Mucosa of descending colon (tissue), 3 donors: ENCODE measurements around the gene SPTBN4. TPM values are rescaled to one million over a fixed set of nuclear protein-coding genes. Genes with fewer than 3 reads are reported as not detected.
A peak's percentile ranks its signal among the peaks of the same experiment; 100 is the strongest.
"Not testable (repeated sequence)": the region's sequence is repeated elsewhere in the genome, so short reads cannot be mapped to it uniquely, and the experiment has no call there.

ENCODE experiments used
- ATAC-seq: fragments of 200-7000 bp; cut with Tn5 transposase; one replicate; pipeline ENCODE4 v1.9.1; 2020; ENCODE audit warnings: mild to moderate bottlenecking, moderate library complexity
- DNase-seq, 3 donors: peaks; one replicate each; pipeline ENCODE4 v3.0.0-alpha.2; 2020
- H3K36me3 ChIP-seq: fragments of 200-600 bp; one replicate; pipeline ENCODE4 v1.8.0; 2021; ENCODE audit warnings: low read depth, mild to moderate bottlenecking
- H3K4me1 ChIP-seq: fragments of 200-600 bp; one replicate; pipeline ENCODE4 v1.8.0; 2021; ENCODE audit warnings: low read depth, mild to moderate bottlenecking
- H3K4me3 ChIP-seq: fragments of 200-600 bp; one replicate; pipeline ENCODE4 v1.8.0; 2021; ENCODE audit warnings: mild to moderate bottlenecking
- H3K9me3 ChIP-seq: fragments of 200-600 bp; one replicate; pipeline ENCODE4 v1.8.0; 2021; ENCODE audit warnings: mild to moderate bottlenecking
- CTCF ChIP-seq: fragments of 200-600 bp; IDR thresholded peaks from one replicate; pipeline ENCODE4 v1.8.0; 2022; ENCODE audit warnings: antibody characterized with exemption, mild to moderate bottlenecking
- intact Hi-C, 2 donors: fragments of 100-400 bp; cut with DNase I in 1 of 2; cut with micrococcal nuclease in 1 of 2; formaldehyde crosslinking; loops; one replicate each; pipeline versions ENCODE4 v1.11.0 to v1.11.1; 2022; cut with DNase I, micrococcal nuclease
- total RNA-seq, 3 donors: library from RNA; stranded (reverse); fragmentation: NEBNext Ultra II Directional in 2 of 3; extraction: Animal tissue kit (Norgen Biotek cat#: 25700) in 2 of 3; gene quantifications; one replicate each; pipeline versions ENCODE4 v1.2.1 to v1.2.4, GENCODE V29; 2021 to 2023
- donor health status: DM: no; HTN: no; CAD: no; lungs with moderate emphysema.
- donor health status: DM: no; HTN: no; CAD: no.
- donor health status: DM: no; HTN: yes; CAD: no.

Gene SPTBN4
- total RNA-seq, 3 donors from 2014 or later = 0.29 to 4.1 (median 0.82) TPM

GRCh38 chr19:40534148-40534547 lies 67.3 kb downstream of the SPTBN4 start:
- TF ChIP-seq CTCF = no peak
- Histone ChIP-seq H3K9me3 (peaks cover 6% of the 10 kb centered on the region), H3K4me1 (peaks cover 8% of the 10 kb centered on the region), H3K4me3 (no peak overlapping the region), H3K36me3 (no peaks in the 10 kb centered on the region)
- DNase-seq = no peak
- no peak for ATAC-seq
- intact Hi-C loops = no loop called here

- Histone ChIP-seq H3K4me1 (no peaks in the 10 kb centered on the region), H3K36me3 (no peaks in the 10 kb centered on the region), H3K4me3 (no peak overlapping the region), H3K9me3 (peaks cover 4% of the 10 kb centered on the region)
- no peak for ATAC-seq
- intact Hi-C loops = no loop called here
- DNase-seq = no peak
- no peak for TF ChIP-seq CTCF
These were observed 72.3 kb downstream of the SPTBN4 start for GRCh38 chr19:40539070-40539469.

- TF ChIP-seq CTCF = no peak
- intact Hi-C loops = loop anchor here in 1 of 2 donors (10.0 kb wide), 1 partner anchor 52 kb away; no protein-coding TSS in a partner anchor
- Histone ChIP-seq H3K9me3 (no peaks in the 10 kb centered on the region), H3K4me3 (no peak overlapping the region), H3K4me1 (no peaks in the 10 kb centered on the region), H3K36me3 (no peaks in the 10 kb centered on the region)
- ATAC-seq (peak; percentile 51), DNase-seq (peak; percentile 58 to 72 (median 67))
These were observed 75.5 kb downstream of the SPTBN4 start for GRCh38 chr19:40542202-40542859.

- DNase-seq (no peak), ATAC-seq (no peak)
- Histone ChIP-seq H3K4me1 (no peaks in the 10 kb centered on the region), H3K9me3 (no peaks in the 10 kb centered on the region), H3K4me3 (no peak overlapping the region), H3K36me3 (no peaks in the 10 kb centered on the region)
- intact Hi-C loops = loop anchor here in 1 of 2 donors (10.0 kb wide), 1 partner anchor 52 kb away; no protein-coding TSS in a partner anchor
- TF ChIP-seq CTCF = no peak
These were observed 76.3 kb downstream of the SPTBN4 start for GRCh38 chr19:40543029-40543597.

GRCh38 chr19:40546153-40546841 lies 79.5 kb downstream of the SPTBN4 start:
- intact Hi-C loops = loop anchor here in 1 of 2 donors (10.0 kb wide), 1 partner anchor 49 kb away; no protein-coding TSS in a partner anchor
- not testable (repeated sequence) for DNase-seq, H3K4me1 ChIP-seq, H3K9me3 ChIP-seq, ATAC-seq, H3K4me3 ChIP-seq, H3K36me3 ChIP-seq

GRCh38 chr19:40547190-40547589 lies 80.4 kb downstream of the SPTBN4 start:
- not testable (repeated sequence) for H3K4me3 ChIP-seq, H3K9me3 ChIP-seq, H3K4me1 ChIP-seq, DNase-seq, ATAC-seq, H3K36me3 ChIP-seq
- intact Hi-C loops = loop anchor here in 1 of 2 donors (10.0 kb wide), 1 partner anchor 48 kb away; no protein-coding TSS in a partner anchor
